Left cardiac atrium (tissue), 4 donors: ENCODE results near the gene BNIP5. TPM values are rescaled to one million over a fixed set of nuclear protein-coding genes. Genes with fewer than 3 reads are reported as not detected.
"Not testable (repeated sequence)": the region's sequence is repeated elsewhere in the genome, so short reads cannot be mapped to it uniquely, and the experiment has no call there.

Experiments used
- ATAC-seq, 2 donors: fragments of 200-7000 bp; cut with Tn5 transposase; one replicate each; pipeline ENCODE4 v1.9.1; 2020; ENCODE audit warnings: mild to moderate bottlenecking in 2 of 2, moderate library complexity in 2 of 2
- DNase-seq: peaks from one replicate; pipeline ENCODE4 v3.0.0-alpha.2; 2020
- intact Hi-C, 2 donors: fragments of 100-400 bp; cut with DNase I; formaldehyde crosslinking; loops; one replicate each; pipeline versions ENCODE4 v1.14.1 to v1.15.1; 2022 to 2023
- total RNA-seq, 2 donors: library from RNA; stranded (reverse); fragmentation: NEBNext Ultra II Directional; extraction: Animal tissue kit (Norgen Biotek cat#: 25700); gene quantifications; one replicate each; pipeline ENCODE4 v1.2.1, GENCODE V29; 2021
- donor health status: DM: no; HTN: yes; CAD: no.
- donor health status: DM: no; HTN: yes; CAD: no; lungs with severe emphysema.
- donor health status: DM: yes; HTN: yes; CAD: no.
- donor health status: Dilated cardiomyopathy.

BNIP5 gene
- total RNA-seq, 2 donors from 2014 or later = not detected

GRCh38 chr6:36350082-36350481 is 13.4 kb upstream of the BNIP5 start:
- DNase-seq = no peak
- intact Hi-C loops = no loop called here
- ATAC-seq = no peak

GRCh38 chr6:36349240-36349639 is 12.6 kb upstream of the BNIP5 start:
- intact Hi-C loops = no loop called here
- DNase-seq (no peak), ATAC-seq (no peak)

GRCh38 chr6:36347621-36348020 is 10.9 kb upstream of the BNIP5 start:
- peak; percentile 1 to 8 for ATAC-seq
- no peak for DNase-seq
- intact Hi-C loops = no loop called here

GRCh38 chr6:36346486-36347273 is 10.0 kb upstream of the BNIP5 start:
- ATAC-seq (no peak), DNase-seq (no peak)
- intact Hi-C loops = no loop called here

GRCh38 chr6:36345681-36346466 is 9.2 kb upstream of the BNIP5 start:
- intact Hi-C loops = no loop called here
- DNase-seq = no peak
- ATAC-seq = no peak

GRCh38 chr6:36343109-36343680 is 6.5 kb upstream of the BNIP5 start:
- ATAC-seq (no peak), DNase-seq (no peak)
- intact Hi-C loops = no loop called here

GRCh38 chr6:36340618-36341454 is 4.1 kb upstream of the BNIP5 start:
- intact Hi-C loops = no loop called here
- ATAC-seq = peak; percentile 82 to 87
- DNase-seq = peak; percentile 81

- intact Hi-C loops = no loop called here
- no peak for ATAC-seq
Observed at GRCh38 chr6:36340306-36340617, 3.6 kb upstream of the BNIP5 start.

GRCh38 chr6:36339146-36339545 is 2.5 kb upstream of the BNIP5 start:
- DNase-seq (no peak), ATAC-seq (no peak)
- intact Hi-C loops = no loop called here

More at GRCh38 chr6:36340306-36340617, 3.6 kb upstream of the BNIP5 start:
- no peak for DNase-seq

- DNase-seq, intact Hi-C loops, ATAC-seq: not testable (repeated sequence)
Observed at GRCh38 chr6:36338223-36338622, 1.5 kb upstream of the BNIP5 start.

GRCh38 chr6:36337814-36338213 is 1.1 kb upstream of the BNIP5 start:
- ATAC-seq (no peak), DNase-seq (no peak)
- intact Hi-C loops = no loop called here

GRCh38 chr6:36336208-36336710 is 429 bp downstream of the BNIP5 start:
- intact Hi-C loops = no loop called here
- DNase-seq = no peak
- no peak for ATAC-seq

- DNase-seq (no peak), ATAC-seq (no peak)
- intact Hi-C loops = no loop called here
Observed at GRCh38 chr6:36335465-36336207, 1.1 kb downstream of the BNIP5 start.

GRCh38 chr6:36334832-36335459 is 1.7 kb downstream of the BNIP5 start:
- intact Hi-C loops = no loop called here
- ATAC-seq = peak in 1 of 2 donors; percentile 28
- no peak for DNase-seq

GRCh38 chr6:36333931-36334725 is 2.6 kb downstream of the BNIP5 start:
- peak; percentile 40 to 56 for ATAC-seq
- DNase-seq = no peak
- intact Hi-C loops = no loop called here

GRCh38 chr6:36333171-36333895 is 3.4 kb downstream of the BNIP5 start:
- intact Hi-C loops = no loop called here
- ATAC-seq (no peak), DNase-seq (no peak)

GRCh38 chr6:36331381-36331780 is 5.3 kb downstream of the BNIP5 start:
- DNase-seq (no peak), ATAC-seq (no peak)
- intact Hi-C loops = no loop called here
